SK-N-SH treated with all-trans-retinoic acid at 6 μM for 48 hours (cell line): Measurements from ENCODE around the gene BBS9.

Experiments
- ARNTL ChIP-seq: fragments of 450-650 bp; formaldehyde crosslinking; IDR thresholded peaks from 2 replicates; pipeline ENCODE4 v1.5.0; 2020; ENCODE audit warnings: low read depth, mild to moderate bottlenecking, moderate library complexity, borderline replicate concordance
- CREB5 ChIP-seq: fragments of 250-450 bp; sonication (Bioruptor Pico); IDR thresholded peaks from 2 replicates; pipeline ENCODE4 v1.5.1; 2020; ENCODE audit warnings: low read depth, mild to moderate bottlenecking, moderate library complexity
- GLIS3 ChIP-seq: fragments of 250-450 bp; sonication (Bioruptor Pico); IDR thresholded peaks from 2 replicates; pipeline ENCODE4 v1.5.0; 2020; ENCODE audit warnings: mild to moderate bottlenecking, moderate library complexity
- RARB ChIP-seq: fragments of 250-450 bp; sonication (Bioruptor Pico); IDR thresholded peaks from 2 replicates; pipeline ENCODE4 v1.8.0; 2021; ENCODE audit warnings: mild to moderate bottlenecking, moderate library complexity
- TOX ChIP-seq: fragments of 250-450 bp; sonication (Bioruptor Pico); IDR thresholded peaks from 2 replicates; pipeline ENCODE4 v1.8.0; 2021; ENCODE audit warnings: mild to moderate bottlenecking, moderate library complexity, borderline replicate concordance
- ZFP3 ChIP-seq: fragments of 250-450 bp; sonication (Bioruptor Pico); IDR thresholded peaks from 2 replicates; pipeline ENCODE4 v1.5.0; 2020; ENCODE audit warnings: mild to moderate bottlenecking, moderate library complexity
- TF ChIP-seq, protein P1 (sequence below): fragments of 250-450 bp; sonication (Bioruptor Pico); IDR thresholded peaks from 2 replicates; pipeline ENCODE4 v1.8.0; 2020; ENCODE audit warnings: mild to moderate bottlenecking, moderate library complexity, borderline replicate concordance

DNA sequence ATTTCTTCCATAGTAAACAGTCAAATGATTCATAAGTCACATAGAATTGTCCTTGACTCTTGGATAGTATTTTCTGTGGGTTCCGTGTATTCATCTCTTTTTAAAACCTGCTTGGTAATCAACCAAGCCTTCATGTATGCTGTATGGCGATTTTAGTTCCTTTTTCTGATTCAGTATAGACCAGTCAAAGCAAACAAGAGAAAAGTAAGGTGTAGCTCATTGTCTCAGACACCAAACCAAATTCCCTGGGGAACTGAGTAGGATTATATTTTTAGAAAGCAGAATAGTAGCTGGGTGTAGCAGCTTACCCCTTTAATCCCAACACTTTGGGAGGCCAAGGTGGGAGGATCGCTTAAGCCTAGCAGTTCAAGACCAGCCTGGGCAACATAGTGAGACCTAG is 240.5 kb downstream of the BBS9 start:
- TF ChIP-seq CREB5 = no peak
- TF ChIP-seq TOX (CRISPR knock-in tag) = no peak
- no peak for TF ChIP-seq RARB
- TF ChIP-seq ARNTL (CRISPR knock-in tag) = no peak
- TF ChIP-seq, protein P1, sequence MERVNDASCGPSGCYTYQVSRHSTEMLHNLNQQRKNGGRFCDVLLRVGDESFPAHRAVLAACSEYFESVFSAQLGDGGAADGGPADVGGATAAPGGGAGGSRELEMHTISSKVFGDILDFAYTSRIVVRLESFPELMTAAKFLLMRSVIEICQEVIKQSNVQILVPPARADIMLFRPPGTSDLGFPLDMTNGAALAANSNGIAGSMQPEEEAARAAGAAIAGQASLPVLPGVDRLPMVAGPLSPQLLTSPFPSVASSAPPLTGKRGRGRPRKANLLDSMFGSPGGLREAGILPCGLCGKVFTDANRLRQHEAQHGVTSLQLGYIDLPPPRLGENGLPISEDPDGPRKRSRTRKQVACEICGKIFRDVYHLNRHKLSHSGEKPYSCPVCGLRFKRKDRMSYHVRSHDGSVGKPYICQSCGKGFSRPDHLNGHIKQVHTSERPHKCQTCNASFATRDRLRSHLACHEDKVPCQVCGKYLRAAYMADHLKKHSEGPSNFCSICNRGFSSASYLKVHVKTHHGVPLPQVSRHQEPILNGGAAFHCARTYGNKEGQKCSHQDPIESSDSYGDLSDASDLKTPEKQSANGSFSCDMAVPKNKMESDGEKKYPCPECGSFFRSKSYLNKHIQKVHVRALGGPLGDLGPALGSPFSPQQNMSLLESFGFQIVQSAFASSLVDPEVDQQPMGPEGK (CRISPR knock-in tag) = no peak
- TF ChIP-seq ZFP3 (CRISPR knock-in tag) = no peak
- no peak for TF ChIP-seq GLIS3 (CRISPR knock-in tag)
